ENCODE results near the gene MRPL52.

MRPL52 gene

GRCh38 chr14:22878271-22879246 lies 48.9 kb downstream of the MRPL52 start:
- no peak for DNase-seq (ENCODE audit: low read depth in 1 of 2, low spot score in 1 of 2)

GRCh38 chr14:22882064-22882463 lies 52.4 kb downstream of the MRPL52 start:
- no peak for DNase-seq (ENCODE audit: low read depth in 1 of 2, low spot score in 1 of 2)

- no peak for DNase-seq (ENCODE audit: low read depth in 1 of 2, low spot score in 1 of 2)
Observed at GRCh38 chr14:22882529-22883172, 53.0 kb downstream of the MRPL52 start.

- no peak for DNase-seq (ENCODE audit: low read depth in 1 of 2, low spot score in 1 of 2)
Observed at GRCh38 chr14:22883173-22883976, 53.7 kb downstream of the MRPL52 start, which contains the start of gene REM2. Gene REM2, plus strand, starts transcription at chr14:22883222. Its CDS starts 66 bp downstream, at chr14:22883288.

GRCh38 chr14:22884076-22884737 lies 54.5 kb downstream of the MRPL52 start:
- no peak for DNase-seq (ENCODE audit: low read depth in 1 of 2, low spot score in 1 of 2)
